Ishikawa (cell line): ENCODE measurements around the gene FSCN2.

Experiments
- CEBPB ChIP-seq: IDR thresholded peaks from 2 replicates; pipeline ENCODE4 v1.6.1; 2012
- CREB1 ChIP-seq: IDR thresholded peaks from 2 replicates; pipeline ENCODE4 v1.6.1; 2012; ENCODE audit warnings: low read depth
- EGR1 ChIP-seq: IDR thresholded peaks from 2 replicates; pipeline ENCODE4 v1.6.1; 2012
- EP300 ChIP-seq: IDR thresholded peaks from 2 replicates; pipeline ENCODE4 v1.6.1; 2012; ENCODE audit warnings: borderline replicate concordance
- FOXM1 ChIP-seq: IDR thresholded peaks from 2 replicates; pipeline ENCODE4 v1.6.1; 2012; ENCODE audit warnings: low read depth, borderline replicate concordance
- NFIC ChIP-seq: IDR thresholded peaks from 2 replicates; pipeline ENCODE4 v1.6.1; 2012
- RAD21 ChIP-seq: IDR thresholded peaks from 2 replicates; pipeline ENCODE4 v1.6.1; 2012; ENCODE audit warnings: low read depth
- REST ChIP-seq: IDR thresholded peaks from 2 replicates; pipeline ENCODE4 v1.6.1; 2012; ENCODE audit warnings: low read depth, mild to moderate bottlenecking
- TAF1 ChIP-seq: IDR thresholded peaks from 2 replicates; pipeline ENCODE4 v1.6.1; 2012; ENCODE audit warnings: low read depth, mild to moderate bottlenecking
- TCF12 ChIP-seq: IDR thresholded peaks from 2 replicates; pipeline ENCODE4 v1.6.1; 2012; ENCODE audit warnings: low read depth
- TEAD4 ChIP-seq: IDR thresholded peaks from 2 replicates; pipeline ENCODE4 v1.6.1; 2012
- USF1 ChIP-seq: IDR thresholded peaks from 2 replicates; pipeline ENCODE4 v1.6.1; 2012
- YY1 ChIP-seq: IDR thresholded peaks from 2 replicates; pipeline ENCODE4 v1.6.1; 2012; ENCODE audit warnings: low read depth
- ZBTB7A ChIP-seq: IDR thresholded peaks from 2 replicates; pipeline ENCODE4 v1.6.1; 2012; ENCODE audit warnings: low read depth
- TF ChIP-seq, protein P1 (sequence below): IDR thresholded peaks from 2 replicates; pipeline ENCODE4 v1.6.1; 2012

The FSCN2 gene

DNA sequence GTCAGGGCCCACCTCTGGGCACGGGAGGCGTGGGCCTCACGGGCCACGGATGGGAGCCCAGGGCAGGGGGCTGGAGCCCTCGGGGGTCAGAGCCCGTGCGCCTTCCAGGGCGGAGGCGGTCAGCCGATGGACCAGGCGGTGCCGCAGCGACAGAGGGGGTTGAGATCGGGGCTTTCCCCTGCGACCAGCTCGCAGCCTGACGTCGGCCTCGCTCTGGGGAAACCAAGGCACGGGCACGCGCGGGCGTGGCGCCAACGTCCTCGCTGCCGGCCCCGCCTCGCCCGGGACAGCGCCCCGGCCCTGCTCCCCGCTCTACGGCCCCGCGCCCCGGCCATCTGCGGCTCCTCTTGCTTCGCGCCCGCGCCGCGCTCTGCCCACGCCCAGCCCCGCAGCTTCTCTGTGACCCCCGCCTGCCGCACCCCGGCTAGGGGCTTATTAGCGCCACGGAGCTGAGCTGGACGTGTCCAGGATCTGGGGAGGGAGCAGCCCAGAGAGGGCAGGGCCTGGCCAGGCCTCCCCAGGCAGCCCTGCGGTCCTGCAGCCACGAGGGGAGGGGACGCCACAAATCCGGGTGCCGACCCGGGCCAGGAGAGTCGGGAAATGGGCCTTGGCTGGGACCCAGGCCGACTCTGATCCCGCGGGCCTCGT lies 29.1 kb upstream of the FSCN2 start:
- no peak for TF ChIP-seq USF1
- TF ChIP-seq RAD21, result no peak
- no peak for TF ChIP-seq EGR1
- TF ChIP-seq NFIC, result no peak
- TF ChIP-seq YY1, result no peak
- no peak for TF ChIP-seq CREB1
- TF ChIP-seq ZBTB7A, result no peak
- TF ChIP-seq, protein P1, sequence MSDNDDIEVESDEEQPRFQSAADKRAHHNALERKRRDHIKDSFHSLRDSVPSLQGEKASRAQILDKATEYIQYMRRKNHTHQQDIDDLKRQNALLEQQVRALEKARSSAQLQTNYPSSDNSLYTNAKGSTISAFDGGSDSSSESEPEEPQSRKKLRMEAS, result no peak
- TF ChIP-seq EP300, result no peak
- no peak for TF ChIP-seq FOXM1
- TF ChIP-seq REST, result no peak
- no peak for TF ChIP-seq TEAD4
- TF ChIP-seq TAF1, result no peak
- no peak for TF ChIP-seq CEBPB
- no peak for TF ChIP-seq TCF12

GRCh38 chr17:81499601-81499970 lies 28.6 kb upstream of the FSCN2 start:
- no peak for TF ChIP-seq ZBTB7A
- TF ChIP-seq NFIC, result no peak
- no peak for TF ChIP-seq FOXM1
- no peak for TF ChIP-seq EGR1
- TF ChIP-seq REST, result no peak
- TF ChIP-seq TEAD4, result no peak
- TF ChIP-seq RAD21, result no peak
- TF ChIP-seq CREB1, result no peak
- no peak for TF ChIP-seq TAF1
- TF ChIP-seq, protein P1, result no peak

DNA sequence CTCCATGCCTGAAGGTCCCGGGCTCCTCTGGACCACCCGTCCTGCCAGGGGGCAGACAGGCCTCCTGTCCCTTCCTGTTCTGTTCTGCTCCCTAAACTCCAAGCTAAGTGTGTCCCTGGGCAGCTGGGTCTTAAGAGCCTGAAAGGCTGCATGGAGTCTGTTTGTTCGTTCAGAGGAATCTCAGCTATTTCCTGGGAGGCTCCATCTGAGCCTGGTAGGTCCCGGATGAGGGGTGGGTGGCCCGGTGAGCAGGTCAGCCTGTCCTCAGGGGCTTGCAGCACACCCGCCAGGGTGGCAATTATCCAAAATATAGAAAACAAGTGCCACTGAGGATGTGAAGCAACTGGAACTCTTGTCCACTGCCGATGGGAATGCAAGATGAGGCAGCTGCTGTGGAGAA lies 28.1 kb upstream of the FSCN2 start:
- TF ChIP-seq CEBPB, result no peak
- TF ChIP-seq EP300, result no peak
- no peak for TF ChIP-seq YY1
- no peak for TF ChIP-seq TCF12
- TF ChIP-seq NFIC, result no peak
- no peak for TF ChIP-seq ZBTB7A
- TF ChIP-seq EGR1, result no peak
- TF ChIP-seq TAF1, result no peak
- no peak for TF ChIP-seq USF1
- no peak for TF ChIP-seq FOXM1
- TF ChIP-seq, protein P1, result no peak
- TF ChIP-seq CREB1, result no peak
- TF ChIP-seq TEAD4, result no peak
- no peak for TF ChIP-seq REST
- TF ChIP-seq RAD21, result no peak

- TF ChIP-seq EGR1 (no peak), TCF12 (no peak)
Measured at GRCh38 chr17:81502471-81503017, 25.6 kb upstream of the FSCN2 start.
